Stimulated activated CD8-positive, alpha-beta memory T cell treated with anti-CD3 and anti-CD28 coated beads, Interleukin-15, amount 100 ng/mL, for 24 hours (primary cell): ENCODE results near the gene MCM6.

Experiments
- DNase-seq: peaks from one replicate; pipeline ENCODE4 v3.0.0-alpha.2; 2020; ENCODE audit warnings: low read depth

MCM6 gene

GRCh38 chr2:135863233-135863632 is 13.0 kb downstream of the MCM6 start:
- DNase-seq: no peak

DNA sequence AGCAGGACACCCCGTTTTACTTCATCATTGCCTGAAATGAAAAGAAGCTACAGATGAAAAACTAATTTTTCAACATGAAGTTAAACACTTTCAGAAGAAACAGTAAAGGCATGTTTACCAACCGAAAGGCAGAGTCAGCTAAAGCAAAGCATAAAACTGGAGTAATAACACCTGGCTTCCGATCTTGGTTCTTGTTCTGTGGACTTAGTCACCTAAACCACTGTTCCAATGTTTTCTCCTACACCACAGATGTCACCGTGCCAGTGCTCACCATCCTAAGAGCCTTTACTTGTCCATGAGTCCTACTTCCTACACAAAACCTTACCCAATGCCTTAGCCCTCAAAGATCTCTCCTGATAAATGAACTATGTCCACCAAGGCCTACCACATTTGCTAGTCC is 13.5 kb downstream of the MCM6 start:
- no peak for DNase-seq

DNA sequence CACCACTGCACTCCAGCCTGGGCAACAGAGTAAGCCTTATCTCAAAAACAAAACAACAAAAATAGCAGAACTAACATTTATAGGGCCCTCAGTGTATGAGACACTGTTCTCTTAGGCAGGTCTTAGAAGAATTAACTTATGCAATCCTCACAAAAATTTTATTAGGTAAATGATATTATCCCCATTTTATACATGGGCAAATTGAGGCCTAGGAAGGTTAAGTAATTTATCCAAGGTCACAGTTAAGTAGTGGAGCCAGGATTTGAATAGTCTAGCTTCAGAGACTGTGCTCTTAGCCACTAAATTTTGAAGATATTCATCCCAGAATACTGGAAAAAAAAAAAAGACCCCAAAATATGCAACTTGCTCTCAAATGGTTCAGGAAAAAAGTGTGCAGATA is 22.8 kb downstream of the MCM6 start:
- DNase-seq: no peak

DNA sequence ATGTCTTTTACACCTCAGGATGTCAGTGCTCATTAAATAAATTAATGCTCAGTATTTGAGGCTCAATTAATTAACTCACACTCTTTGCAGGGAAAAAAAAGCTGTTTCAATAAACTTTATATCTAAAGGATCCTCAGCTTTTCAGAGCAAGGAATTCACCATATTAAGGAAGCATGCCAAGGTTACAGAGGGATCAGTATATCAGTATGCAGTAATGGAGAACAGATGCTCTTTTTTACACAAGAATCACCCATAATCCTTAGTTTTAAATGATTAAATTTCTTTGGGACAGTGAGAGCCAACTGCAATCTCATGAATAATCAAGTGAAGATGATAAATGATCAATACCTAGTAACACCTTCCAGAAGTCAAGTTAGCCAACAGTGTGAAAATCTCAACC is 24.4 kb downstream of the MCM6 start:
- DNase-seq: no peak

- DNase-seq: no peak
These were observed 25.2 kb downstream of the MCM6 start for GRCh38 chr2:135850892-135851668.

- DNase-seq: no peak
These were observed 27.2 kb downstream of the MCM6 start for GRCh38 chr2:135849087-135849486.

- DNase-seq: no peak
These were observed 30.2 kb downstream of the MCM6 start for GRCh38 chr2:135845997-135846396.

GRCh38 chr2:135845257-135845656 is 31.0 kb downstream of the MCM6 start:
- no peak for DNase-seq

- DNase-seq: no peak
These were observed 31.8 kb downstream of the MCM6 start for GRCh38 chr2:135844301-135844895.

GRCh38 chr2:135843671-135844070 is 32.6 kb downstream of the MCM6 start:
- no peak for DNase-seq

DNA sequence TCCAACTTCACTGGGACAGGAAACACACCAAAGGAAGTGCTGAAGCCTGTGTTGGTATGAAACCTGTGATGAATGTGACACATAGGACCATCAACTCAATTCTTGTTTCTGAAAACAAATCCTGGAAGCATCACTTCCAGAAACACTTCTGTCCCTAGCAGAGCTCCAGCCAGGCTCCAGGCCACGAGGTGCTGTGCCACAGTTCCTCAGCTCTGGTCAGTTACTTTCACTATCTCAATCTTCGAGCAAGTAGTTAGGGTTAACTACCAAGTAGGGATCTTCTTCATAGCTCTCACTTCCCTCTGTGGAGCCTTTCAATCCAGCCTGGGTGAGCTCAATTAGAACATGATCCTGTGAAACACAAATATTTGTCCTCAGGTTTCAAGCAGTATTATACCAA is 35.6 kb downstream of the MCM6 start:
- no peak for DNase-seq

GRCh38 chr2:135839713-135840112 is 36.5 kb downstream of the MCM6 start:
- no peak for DNase-seq

- no peak for DNase-seq
These were observed 37.7 kb downstream of the MCM6 start for GRCh38 chr2:135838502-135838901.

DNA sequence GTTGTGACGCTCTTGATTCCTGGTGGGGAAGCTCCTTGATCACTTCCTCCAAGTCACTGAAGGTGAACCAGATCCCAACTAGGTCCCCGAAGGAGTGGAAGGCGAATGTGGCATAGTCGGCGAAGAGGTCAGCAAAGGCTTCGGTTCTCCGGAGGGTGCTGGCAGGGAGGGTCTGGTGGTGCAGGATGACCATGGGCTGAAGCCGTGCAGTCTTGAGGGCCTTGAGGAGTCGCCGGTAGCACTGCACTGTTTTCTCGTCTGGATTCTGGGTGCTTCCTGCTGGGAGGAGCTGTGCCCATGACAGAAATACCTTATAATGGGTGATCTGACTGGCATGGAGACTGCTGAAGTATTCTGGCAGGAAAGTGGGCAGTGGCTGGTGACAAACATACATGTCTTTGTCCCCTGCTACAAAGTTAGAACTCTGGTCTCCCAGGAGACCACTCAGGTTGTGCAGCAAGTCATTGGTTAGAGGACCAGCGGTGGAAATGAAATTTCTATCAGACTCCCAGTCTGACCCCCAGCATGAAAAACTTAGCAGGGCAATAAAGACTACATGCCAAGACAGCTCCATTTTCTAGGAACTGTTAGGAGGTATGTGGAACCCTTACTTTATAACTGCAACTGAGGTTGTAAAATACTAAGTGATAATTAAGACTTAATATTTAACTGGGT is 39.5 kb downstream of the MCM6 start, which contains the start of gene LCT:
Gene LCT (minus strand): TSS at position 589 of the 675 bp plus-strand sequence. CDS start 15 bp downstream, at position 574.
- DNase-seq: no peak

DNA sequence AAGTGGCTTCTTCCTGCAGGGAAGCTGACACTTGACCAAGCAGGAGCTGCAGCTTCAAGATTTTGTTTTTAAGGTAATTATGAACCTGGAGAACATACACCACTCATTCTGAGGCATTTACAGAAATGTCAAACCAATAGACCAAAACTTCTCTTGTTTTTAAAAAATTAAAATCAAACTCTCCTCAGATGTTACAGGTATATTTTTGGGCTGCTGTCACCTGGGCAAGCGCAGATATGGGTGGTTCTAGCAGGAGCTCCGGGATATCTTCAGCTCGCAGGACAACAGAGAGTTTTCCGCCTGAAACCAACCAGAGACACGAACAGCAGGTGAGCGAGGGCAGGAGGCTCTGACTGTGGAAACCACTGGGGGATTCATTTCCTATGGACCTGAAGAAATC is 43.4 kb downstream of the MCM6 start:
- no peak for DNase-seq

DNA sequence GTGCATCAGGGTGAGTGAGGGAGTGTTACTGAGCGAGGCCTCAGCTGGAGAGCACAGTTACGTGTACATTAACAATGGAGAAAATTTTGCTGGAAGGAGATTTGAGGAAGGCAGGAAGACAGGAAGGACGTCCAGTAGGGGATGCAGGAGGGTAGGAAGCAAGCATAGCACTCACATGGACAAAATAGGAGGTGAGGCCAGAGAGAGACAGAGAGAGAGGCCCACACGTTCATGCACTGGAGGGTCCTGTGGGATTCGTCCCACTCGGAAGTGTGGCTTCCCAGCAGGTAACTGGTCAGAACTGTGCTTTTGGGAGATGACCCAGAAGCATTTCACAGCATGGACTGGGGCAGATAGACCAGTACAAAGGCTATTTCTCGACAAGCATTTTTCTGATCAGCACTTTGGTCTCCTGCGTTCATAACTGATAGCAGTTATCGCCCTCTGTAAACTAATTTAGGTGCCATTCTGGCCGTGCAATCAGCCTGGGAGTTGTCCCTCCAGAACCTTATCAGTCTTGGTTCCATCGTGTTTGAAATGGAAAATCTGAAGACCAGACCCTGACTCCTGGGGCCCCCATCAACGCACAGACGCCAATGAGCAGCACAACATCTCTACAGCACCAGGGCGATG is 44.9 kb downstream of the MCM6 start:
- DNase-seq: no peak

- no peak for DNase-seq
These were observed 46.7 kb downstream of the MCM6 start for GRCh38 chr2:135829378-135830135.

- DNase-seq: no peak
These were observed 49.7 kb downstream of the MCM6 start for GRCh38 chr2:135826544-135826943.

DNA sequence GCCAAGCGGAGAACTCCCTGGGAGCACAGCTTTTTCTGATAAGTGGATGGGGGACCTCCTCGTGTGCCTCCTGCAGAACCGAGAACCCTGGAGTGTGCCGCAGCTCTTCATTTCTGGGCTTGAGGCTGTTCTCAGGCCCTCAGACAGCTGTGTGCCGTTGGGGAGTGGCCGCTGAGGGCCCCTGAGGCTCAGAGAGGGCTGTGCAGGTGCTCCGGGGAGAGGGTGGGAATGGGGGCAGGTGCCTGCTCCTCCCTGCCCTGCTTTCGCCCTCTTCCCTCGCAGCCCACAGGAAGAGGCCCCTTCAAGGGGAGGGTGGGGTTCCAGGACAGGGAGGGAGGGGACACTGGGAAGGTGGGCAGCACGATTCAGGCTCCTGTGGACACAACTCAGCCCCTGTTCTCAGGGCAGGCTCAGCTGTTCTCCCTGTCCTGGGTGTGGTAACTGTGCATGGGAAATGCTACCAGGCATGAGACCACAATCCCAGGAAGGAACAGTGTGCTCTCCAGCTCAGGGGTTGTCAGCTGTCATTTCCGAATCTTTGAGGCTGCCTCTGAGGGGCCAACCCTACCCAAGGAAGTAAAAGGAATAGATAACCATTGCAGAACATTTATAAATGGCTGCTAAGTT is 50.6 kb downstream of the MCM6 start:
- DNase-seq: no peak

DNA sequence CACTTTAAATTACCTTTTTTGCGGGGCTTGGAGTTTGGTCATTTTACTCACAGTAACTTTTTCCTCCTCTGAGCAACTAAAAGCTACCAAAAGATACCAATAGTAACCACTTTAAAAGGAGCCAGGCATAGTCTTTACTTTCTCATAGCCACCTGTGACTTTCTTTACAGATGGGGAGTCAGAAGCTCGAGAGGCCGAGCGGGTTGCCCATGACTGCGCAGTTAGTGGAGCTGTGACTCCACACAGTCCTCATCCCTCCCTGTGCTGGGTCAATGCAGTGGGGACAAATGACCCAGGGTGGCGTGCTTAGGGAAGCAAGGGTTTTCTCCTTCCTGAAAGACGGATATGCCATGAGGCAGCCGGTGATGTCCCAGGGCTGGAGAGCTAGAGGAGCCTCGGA is 51.1 kb downstream of the MCM6 start:
- DNase-seq: no peak

DNA sequence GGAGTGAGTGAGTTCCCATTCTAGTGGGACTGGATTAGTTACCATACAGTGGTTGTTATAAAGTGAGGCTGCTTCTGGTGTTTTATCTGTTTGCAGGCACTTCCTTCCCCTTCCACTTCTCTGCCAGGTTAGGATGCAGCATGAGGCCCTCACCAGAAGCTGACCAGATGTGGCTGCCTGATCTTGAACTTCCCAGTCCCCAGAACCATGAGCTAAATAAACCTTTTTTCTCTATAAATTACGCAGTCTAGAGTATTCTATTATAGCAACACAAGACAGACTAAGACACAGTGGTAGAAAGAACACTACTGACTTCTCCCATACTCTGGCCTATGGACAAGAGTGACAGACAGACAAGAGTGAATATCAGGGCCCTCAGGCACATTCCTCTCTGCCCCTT is 53.4 kb downstream of the MCM6 start:
- DNase-seq: no peak

GRCh38 chr2:135821190-135821589 is 55.1 kb downstream of the MCM6 start:
- DNase-seq: no peak
